ENCODE results near the gene PSMB2.

- TF ChIP-seq POLR2A (IDR thresholded peaks at IDR 0.05) (no peak), EP300 (IDR thresholded peaks at IDR 0.05) (no peak), CTCF (IDR thresholded peaks at IDR 0.05) (no peak), POLR2AphosphoS5 (IDR thresholded peaks at IDR 0.05) (no peak)
Measured at GRCh38 chr1:35642471-35642955, 1.2 kb upstream of the PSMB2 start.
